GM10266 (cell line): ENCODE results near the gene ATP11B.

Source experiments
- DNase-seq: peaks from one replicate; pipeline ENCODE4 v3.0.0; 2012; ENCODE audit errors: extremely low spot score
- TF ChIP-seq, protein P1 (sequence below): IDR thresholded peaks from 2 replicates; pipeline ENCODE4 v1.5.1; 2012; ENCODE audit warnings: mild to moderate bottlenecking, low read depth; ENCODE audit not compliant: control insufficient read depth, insufficient read depth; ENCODE audit errors: missing control alignments

ATP11B gene

DNA sequence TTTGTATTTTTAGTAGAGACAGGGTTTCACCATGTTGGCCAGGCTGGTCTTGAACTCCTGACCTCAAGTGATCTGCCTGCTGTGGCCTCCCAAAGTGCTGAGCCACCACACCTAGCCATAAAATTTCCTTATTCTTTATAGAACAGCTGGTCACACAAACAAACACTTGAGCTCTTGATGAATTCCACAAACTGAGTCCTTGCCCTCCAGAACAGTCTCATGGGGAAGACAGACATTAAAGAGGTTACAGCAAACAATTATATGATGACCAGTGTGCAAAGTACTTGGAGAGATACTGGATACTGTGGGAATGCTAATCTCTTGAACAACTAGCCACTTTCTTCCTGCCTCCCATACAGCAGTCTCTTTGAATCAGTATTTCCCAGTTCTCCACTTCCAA lies 7.5 kb upstream of the ATP11B start:
- TF ChIP-seq, protein P1, sequence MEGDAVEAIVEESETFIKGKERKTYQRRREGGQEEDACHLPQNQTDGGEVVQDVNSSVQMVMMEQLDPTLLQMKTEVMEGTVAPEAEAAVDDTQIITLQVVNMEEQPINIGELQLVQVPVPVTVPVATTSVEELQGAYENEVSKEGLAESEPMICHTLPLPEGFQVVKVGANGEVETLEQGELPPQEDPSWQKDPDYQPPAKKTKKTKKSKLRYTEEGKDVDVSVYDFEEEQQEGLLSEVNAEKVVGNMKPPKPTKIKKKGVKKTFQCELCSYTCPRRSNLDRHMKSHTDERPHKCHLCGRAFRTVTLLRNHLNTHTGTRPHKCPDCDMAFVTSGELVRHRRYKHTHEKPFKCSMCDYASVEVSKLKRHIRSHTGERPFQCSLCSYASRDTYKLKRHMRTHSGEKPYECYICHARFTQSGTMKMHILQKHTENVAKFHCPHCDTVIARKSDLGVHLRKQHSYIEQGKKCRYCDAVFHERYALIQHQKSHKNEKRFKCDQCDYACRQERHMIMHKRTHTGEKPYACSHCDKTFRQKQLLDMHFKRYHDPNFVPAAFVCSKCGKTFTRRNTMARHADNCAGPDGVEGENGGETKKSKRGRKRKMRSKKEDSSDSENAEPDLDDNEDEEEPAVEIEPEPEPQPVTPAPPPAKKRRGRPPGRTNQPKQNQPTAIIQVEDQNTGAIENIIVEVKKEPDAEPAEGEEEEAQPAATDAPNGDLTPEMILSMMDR: no peak
- DNase-seq: no peak

DNA sequence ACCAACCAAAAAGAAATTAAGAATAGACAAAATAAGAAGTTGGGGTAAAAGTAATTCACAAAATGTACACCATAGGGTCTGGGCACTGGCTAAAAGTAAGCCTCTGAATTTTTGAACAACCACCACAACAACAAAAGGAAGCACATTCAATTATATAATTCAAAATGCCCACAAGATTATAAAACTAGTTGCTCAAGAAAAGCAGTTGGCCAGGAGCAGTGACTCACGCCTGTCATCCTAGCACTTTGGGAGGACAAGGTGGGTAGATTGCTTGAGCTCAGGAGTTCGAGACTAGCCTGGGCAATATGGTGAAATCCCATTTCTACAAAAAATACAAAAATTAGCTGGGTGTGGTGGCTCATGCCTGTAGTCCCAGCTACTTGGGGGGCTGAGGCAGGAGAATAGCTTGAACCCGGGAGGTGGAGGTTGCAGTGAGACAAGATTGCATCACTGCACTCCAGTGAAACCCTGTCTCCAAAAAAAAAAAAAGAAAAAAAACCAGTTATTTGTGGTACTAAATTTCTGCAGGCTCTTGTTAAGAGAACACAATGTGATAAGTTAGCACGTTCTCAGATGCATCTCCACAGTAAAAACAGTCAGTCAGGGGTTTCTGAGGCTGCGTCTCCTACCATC lies 6.6 kb upstream of the ATP11B start:
- TF ChIP-seq, protein P1: no peak
- DNase-seq: no peak

DNA sequence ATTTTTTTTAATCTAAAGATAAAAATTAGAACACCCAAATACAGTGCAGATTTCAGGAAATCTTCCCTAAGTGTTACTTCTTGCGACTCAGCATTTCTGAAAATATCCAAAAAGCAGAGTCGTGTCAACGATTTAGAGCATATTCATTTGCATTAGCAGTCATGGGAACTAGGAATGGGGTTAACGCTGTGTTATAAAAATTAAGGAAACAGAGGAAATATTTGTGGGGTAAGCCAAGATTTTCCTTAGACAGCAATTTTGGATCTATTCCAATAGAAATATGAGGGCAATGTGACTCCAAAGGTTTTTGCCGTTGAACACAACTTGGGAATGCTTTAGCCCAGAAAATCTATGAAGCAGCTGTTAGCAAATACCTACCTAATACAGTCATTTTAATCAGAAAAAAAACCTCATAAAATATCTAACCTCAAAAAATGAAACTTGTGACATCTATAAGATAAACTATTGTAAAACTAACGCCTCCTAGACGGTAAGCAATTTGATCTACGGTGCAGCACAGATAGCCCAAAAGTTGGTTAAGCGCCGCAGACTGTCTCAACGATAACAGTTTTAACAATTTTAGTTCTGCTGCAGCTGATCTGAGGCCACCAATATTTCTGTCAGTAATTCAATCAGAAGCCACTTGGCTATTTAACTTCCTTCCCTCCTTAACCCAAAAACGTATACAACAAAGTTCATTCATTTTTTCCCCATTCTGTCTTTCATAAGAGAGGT lies 5.8 kb upstream of the ATP11B start:
- TF ChIP-seq, protein P1: no peak
- DNase-seq: no peak

DNA sequence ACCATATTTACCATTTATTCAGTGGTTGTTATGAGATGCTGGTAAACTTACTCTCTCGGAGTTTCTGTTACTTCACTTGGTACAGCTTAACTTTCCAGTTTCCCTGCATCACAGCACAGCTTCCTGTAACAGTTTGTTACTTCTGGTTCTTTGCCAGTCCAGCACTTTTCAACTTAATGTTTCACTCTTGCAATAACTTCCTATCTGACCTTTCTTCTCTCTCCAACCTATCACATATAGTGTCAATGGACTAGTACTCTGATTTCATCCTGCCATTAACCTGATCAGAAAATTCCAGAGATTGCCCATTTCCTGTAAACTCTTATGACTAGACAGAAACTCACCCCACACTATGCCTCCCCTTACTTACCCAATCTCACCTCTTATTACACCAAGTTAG lies 3.9 kb upstream of the ATP11B start:
- DNase-seq: no peak
- TF ChIP-seq, protein P1: no peak

DNA sequence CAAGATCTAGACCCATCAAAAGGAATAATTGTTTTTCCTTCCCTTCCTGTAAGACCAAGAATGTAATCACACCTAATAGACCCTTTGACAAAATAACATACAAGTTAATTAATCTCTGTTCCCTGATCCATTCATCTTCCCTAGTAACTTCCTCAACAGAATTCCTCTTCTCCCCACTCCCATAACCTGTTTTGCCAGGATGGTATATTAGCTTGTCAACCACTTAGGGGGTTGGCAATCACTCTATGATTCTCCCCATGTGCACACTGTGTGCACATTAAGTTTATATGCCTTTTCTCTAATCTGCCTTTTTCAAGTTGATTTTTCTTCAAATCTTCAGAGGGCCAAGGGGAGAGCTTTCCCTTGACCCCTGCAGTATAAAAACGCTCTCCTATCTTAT lies 2.7 kb upstream of the ATP11B start:
- DNase-seq: no peak
- TF ChIP-seq, protein P1: no peak

DNA sequence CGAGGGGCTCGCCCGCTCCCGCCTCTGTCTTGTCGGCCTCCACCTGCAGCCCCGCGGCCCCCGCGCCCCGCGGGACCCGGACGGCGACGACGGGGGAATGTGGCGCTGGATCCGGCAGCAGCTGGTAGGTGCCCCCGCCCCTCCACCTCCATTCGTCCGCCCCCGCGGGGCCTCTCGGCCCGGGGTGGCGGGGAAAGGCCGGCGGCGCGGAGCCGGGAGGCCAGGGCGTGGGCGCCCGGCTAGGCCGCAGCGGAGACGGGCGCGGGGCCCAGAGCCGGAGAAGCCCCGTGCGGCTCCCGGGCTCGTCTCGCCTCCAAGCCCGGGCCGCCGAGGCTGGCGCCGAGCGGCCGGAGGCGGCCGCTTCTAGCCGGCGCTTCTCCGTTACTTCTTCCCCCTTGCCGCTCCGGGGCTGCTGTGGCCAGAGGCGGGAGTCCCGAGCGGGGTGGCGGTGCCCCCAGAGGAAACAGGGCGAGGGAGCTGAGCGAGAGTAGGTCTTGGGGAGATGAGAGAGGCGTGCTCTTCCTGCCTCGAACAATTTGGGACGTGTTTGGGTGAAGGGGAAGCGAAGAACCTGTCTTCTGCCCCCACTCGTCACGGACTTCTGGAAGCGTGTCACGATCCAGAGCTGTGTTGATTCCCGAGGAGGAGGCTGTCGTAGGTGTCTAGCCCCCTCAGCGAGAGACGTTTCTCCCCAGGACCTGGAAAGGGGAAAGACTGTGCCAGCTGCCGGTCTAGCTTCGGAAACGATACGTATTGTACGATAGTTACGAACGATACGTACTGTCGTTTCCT lies 555 bp downstream of the ATP11B start:
- peak; percentile 68 for DNase-seq
- TF ChIP-seq, protein P1: no peak
